Right kidney (tissue), 1 donor: ENCODE data around the gene C9orf78.
"Not testable (repeated sequence)": the region's sequence is repeated elsewhere in the genome, so short reads cannot be mapped to it uniquely, and the experiment has no call there.

ENCODE experiments used
- DNase-seq: peaks from one replicate; pipeline ENCODE4 v3.0.0-alpha.2; 2016

The C9orf78 gene

GRCh38 chr9:129813661-129814060, 21.4 kb downstream of the C9orf78 start:
- no peak for DNase-seq

GRCh38 chr9:129812385-129812784, 22.7 kb downstream of the C9orf78 start:
- DNase-seq: no peak

- DNase-seq: no peak
These were observed 23.1 kb downstream of the C9orf78 start for GRCh38 chr9:129811967-129812363.

GRCh38 chr9:129810788-129811187, 24.3 kb downstream of the C9orf78 start:
- no peak for DNase-seq

- no peak for DNase-seq
These were observed 25.0 kb downstream of the C9orf78 start for GRCh38 chr9:129810116-129810515.

GRCh38 chr9:129809346-129809745, 25.7 kb downstream of the C9orf78 start:
- no peak for DNase-seq

- no peak for DNase-seq
These were observed 29.0 kb downstream of the C9orf78 start for GRCh38 chr9:129806061-129806460.

GRCh38 chr9:129803676-129804060, 31.4 kb downstream of the C9orf78 start:
- DNase-seq: peak; percentile 39

GRCh38 chr9:129802833-129803675, 32.0 kb downstream of the C9orf78 start, which contains the start of gene TOR1B:
TOR1B (plus strand) TSS chr9:129803184; CDS start chr9:129803213, 29 bp downstream.
- DNase-seq: peak; percentile 98

GRCh38 chr9:129801504-129801903, 33.6 kb downstream of the C9orf78 start:
- no peak for DNase-seq

GRCh38 chr9:129798973-129799372, 36.1 kb downstream of the C9orf78 start:
- DNase-seq: no peak

- not testable (repeated sequence) for DNase-seq
These were observed 39.0 kb downstream of the C9orf78 start for GRCh38 chr9:129796029-129796428.

GRCh38 chr9:129794549-129794948, 40.5 kb downstream of the C9orf78 start:
- no peak for DNase-seq

GRCh38 chr9:129786481-129786880, 48.6 kb downstream of the C9orf78 start:
- no peak for DNase-seq

- DNase-seq: no peak
These were observed 49.2 kb downstream of the C9orf78 start for GRCh38 chr9:129785866-129786265.

GRCh38 chr9:129784970-129785369, 50.1 kb downstream of the C9orf78 start:
- DNase-seq: not testable (repeated sequence)

GRCh38 chr9:129783516-129784361, 51.3 kb downstream of the C9orf78 start:
- DNase-seq: peak; percentile 59

- no peak for DNase-seq
These were observed 53.1 kb downstream of the C9orf78 start for GRCh38 chr9:129781981-129782380.

GRCh38 chr9:129781131-129781530, 53.9 kb downstream of the C9orf78 start:
- DNase-seq: no peak

GRCh38 chr9:129779560-129780190, 55.4 kb downstream of the C9orf78 start:
- no peak for DNase-seq

- DNase-seq: no peak
These were observed 56.6 kb downstream of the C9orf78 start for GRCh38 chr9:129778469-129778868.

- no peak for DNase-seq
These were observed 57.3 kb downstream of the C9orf78 start for GRCh38 chr9:129777769-129778130.
